HG03108 (cell line): ENCODE measurements around the gene KIF3B.
"Not testable (repeated sequence)": the region's sequence is repeated elsewhere in the genome, so short reads cannot be mapped to it uniquely, and the experiment has no call there.

Source experiments
- ATAC-seq: cut with Tn5 transposase; IDR thresholded peaks from one replicate; pipeline ENCODE4 v1.9.1; 2021; ENCODE audit warnings: moderate library complexity; ENCODE audit not compliant: unreplicated experiment

Gene KIF3B

GRCh38 chr20:32355417-32355841 lies 78.0 kb downstream of the KIF3B start:
- no peak for ATAC-seq

GRCh38 chr20:32355907-32356621 lies 78.6 kb downstream of the KIF3B start:
- ATAC-seq: not testable (repeated sequence)

- ATAC-seq: no peak
These were observed 79.3 kb downstream of the KIF3B start for GRCh38 chr20:32356622-32357374.

- ATAC-seq: no peak
These were observed 80.0 kb downstream of the KIF3B start for GRCh38 chr20:32357375-32357868.

GRCh38 chr20:32357869-32358631 lies 80.6 kb downstream of the KIF3B start, which contains the start of gene ASXL1:
TSS of gene ASXL1 (plus strand) at chr20:32358331. CDS start at chr20:32358776, 445 bp downstream.
- peak; percentile 65 for ATAC-seq

- ATAC-seq: no peak
These were observed 81.1 kb downstream of the KIF3B start for GRCh38 chr20:32358632-32358882.

- no peak for ATAC-seq
These were observed 81.6 kb downstream of the KIF3B start for GRCh38 chr20:32358883-32359632.

- ATAC-seq: no peak
These were observed 82.3 kb downstream of the KIF3B start for GRCh38 chr20:32359633-32360332.

DNA sequence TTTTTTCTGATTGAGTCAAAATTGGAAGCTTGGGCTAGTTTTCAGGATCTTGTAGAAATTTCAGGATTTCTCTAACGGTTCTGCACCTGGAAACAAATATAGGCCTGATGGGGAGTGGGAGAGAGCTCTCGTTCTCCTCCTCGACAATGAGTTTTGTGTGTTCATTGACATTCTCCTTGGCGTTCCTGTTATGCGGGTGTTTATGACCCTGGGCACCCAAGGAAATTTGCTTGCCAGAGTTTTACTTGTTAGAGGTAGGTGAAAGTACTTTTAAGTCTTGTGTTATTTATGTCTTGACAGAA lies 82.8 kb downstream of the KIF3B start:
- no peak for ATAC-seq

DNA sequence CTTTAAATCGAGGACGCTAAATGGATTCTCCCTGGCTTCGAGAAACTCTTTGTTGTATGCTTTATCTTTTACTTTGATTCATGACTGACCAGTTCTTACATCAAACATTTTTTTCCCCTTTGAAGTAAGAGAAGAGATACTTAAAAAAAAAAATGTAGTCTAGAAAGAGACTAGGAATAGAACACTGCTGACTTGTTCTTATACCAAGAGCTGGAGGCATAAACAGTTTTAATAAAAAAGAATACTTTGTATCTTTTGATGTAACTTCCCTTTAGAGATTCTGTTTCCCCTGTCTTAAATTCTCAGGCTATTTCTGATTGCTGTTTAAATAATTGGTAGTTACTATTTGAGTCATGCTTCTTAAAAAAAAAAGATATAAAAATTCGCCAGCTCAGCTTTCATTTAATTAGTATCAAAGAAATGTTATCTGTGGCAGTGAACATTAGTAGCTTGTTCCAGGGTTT lies 85.5 kb downstream of the KIF3B start:
- no peak for ATAC-seq

DNA sequence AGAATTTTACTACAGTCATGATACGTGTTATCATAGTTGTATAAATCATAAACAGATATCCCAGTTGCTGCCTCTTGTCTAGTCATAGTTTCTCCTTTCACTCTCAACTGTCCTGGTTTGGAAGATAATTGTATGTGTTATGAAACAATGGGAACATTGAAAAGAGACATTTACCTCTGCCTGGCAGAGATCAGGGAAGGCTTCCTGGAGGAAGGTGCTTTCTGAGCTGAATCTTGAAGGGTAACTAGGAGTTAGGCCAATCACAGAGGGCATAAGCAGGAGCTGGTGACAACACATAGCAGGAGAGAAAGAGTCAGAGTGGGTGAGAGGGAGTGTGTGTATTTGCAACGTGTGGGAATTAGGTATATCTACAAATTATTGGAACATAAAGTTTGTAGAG lies 86.0 kb downstream of the KIF3B start:
- no peak for ATAC-seq

DNA sequence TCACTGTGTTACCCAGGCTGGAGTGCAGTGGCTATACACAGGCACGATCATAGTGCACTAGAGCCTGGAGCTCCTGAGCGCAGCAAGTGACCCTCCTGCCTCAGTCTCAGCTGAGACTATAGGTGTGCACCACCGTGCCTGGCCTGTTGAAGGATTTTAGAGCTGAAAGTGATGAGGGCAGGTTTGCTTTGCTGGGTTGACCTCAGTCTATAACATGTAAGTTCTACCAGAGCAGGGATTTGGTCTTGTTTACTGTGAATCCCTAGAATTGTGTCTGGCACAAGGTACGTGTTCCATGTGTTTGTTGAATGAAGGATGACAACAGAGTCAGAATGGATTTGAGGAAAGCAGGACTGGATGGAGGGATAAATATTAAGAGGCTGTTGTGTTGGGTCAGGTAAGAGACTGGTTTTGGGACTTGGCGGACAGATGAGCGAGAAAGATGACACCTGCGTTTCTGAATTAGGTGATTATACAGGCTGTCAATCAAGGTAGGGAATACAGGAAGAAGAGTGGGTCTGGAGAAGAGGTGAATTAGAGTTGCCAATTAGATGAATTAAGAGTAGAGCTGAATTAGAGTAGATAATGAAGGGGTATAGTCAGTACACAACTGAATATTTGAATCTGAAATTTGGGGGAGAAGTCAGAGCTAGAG lies 87.2 kb downstream of the KIF3B start:
- no peak for ATAC-seq

GRCh38 chr20:32365564-32365963 lies 88.1 kb downstream of the KIF3B start:
- no peak for ATAC-seq

DNA sequence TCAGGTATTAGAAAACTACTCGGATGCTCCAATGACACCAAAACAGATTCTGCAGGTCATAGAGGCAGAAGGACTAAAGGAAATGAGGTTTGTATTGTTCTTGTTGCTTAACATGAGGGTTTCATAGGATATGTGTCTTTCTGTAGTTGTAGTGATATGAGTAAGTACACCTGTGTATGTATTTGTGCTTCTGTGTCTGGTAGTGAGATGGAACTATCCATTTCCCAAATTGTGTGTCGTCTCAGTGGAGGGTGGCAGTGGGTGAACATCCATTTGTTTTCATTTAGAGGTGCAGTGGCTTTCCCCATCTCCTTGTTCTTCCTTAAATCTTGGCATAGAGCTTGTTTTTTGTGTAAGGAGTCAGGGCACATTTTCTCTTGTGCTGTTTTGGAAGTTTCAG lies 88.9 kb downstream of the KIF3B start:
- peak; percentile 55 for ATAC-seq

- no peak for ATAC-seq
These were observed 90.9 kb downstream of the KIF3B start for GRCh38 chr20:32368323-32368722.

DNA sequence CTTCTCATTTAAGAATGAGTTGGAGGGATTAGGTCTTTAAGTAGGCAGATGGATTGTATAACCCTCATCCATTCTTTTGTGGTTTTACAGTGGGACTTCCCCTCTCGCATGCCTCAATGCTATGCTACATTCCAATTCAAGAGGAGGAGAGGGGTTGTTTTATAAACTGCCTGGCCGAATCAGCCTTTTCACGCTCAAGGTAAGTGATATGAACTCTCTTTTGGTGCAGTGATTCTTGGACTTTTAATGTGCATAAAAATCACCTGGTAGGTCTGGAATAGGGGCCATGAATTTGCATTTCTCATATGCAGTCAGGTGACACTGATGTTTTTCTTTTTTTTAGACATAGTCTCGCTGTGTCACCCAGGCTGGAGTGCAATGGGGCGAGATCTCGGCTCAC lies 91.5 kb downstream of the KIF3B start:
- peak; percentile 37 for ATAC-seq

DNA sequence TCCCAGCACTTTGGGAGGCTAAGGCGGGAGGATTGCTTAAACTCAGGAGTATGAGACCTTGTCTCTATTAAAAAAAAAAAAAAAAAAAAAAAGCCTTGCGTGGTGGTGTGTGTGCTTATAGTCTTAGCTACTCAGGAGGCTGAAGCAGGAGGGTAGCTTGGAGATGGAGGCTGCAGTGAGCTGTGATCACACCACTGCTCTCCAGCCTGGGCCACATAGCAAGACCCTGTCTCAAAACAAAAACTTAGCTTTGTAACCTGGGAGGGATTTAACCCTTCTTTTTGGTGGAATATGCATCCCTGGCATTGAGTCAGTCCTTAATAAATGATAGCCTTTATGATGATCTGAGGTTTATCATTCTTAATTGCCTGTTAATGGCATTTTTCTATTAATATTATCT lies 93.4 kb downstream of the KIF3B start:
- ATAC-seq: no peak

DNA sequence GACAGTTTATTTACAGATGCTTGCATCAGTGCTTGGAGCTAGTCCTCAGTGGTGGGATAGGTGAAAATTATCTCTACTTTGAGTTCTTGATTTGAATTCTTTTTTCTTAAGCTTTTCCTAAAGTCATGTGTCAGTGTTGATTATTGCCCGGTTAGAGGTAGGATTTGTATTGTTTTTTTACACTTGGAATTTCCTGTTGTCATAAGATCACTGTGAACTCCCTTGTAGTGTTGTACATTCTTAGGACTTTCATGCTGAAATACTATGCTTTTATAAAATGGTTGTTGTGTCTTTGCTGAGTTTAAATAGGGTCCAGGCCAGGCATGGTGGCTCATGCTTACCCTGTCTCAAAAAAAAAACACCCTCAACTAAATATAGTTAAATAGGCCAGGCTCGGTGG lies 101.0 kb downstream of the KIF3B start:
- no peak for ATAC-seq

- ATAC-seq: not testable (repeated sequence)
These were observed 102.6 kb downstream of the KIF3B start for GRCh38 chr20:32380037-32380436.

GRCh38 chr20:32380745-32381144 lies 103.3 kb downstream of the KIF3B start:
- no peak for ATAC-seq
